GM21737 (cell line): Measurements from ENCODE around the gene SAP30BP.

Experiments
- ATAC-seq: cut with Tn5 transposase; IDR thresholded peaks from one replicate; pipeline ENCODE4 v1.9.1; 2021; ENCODE audit warnings: mild to moderate bottlenecking, moderate library complexity; ENCODE audit not compliant: unreplicated experiment

SAP30BP gene

DNA sequence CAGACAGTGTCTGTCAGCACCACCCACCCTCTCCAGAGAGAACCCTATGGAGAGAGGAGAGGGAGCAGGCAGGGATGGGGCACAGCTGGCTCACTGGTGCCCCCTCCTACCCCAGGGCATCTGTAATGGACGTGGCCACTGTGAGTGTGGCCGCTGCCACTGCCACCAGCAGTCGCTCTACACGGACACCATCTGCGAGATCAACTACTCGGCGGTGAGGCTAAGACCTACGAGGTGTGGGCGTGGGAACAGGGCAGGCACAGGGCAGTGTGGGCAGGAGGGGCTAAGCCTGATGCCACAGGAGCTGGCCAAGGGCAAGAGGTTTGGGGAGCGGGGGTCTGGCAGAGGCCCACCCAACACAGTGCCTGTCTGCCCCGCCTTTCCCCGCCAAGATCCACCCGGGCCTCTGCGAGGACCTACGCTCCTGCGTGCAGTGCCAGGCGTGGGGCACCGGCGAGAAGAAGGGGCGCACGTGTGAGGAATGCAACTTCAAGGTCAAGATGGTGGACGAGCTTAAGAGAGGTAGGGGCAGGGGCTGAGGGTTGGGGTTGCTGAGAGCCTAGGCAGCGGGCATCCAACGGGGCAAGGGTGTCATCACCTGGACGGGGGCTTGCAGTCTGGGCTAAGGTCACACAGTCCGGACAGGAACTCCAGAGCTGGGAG lies 69.2 kb downstream of the SAP30BP start:
- ATAC-seq: no peak

- no peak for ATAC-seq
These were observed 70.2 kb downstream of the SAP30BP start for GRCh38 chr17:75737133-75737962.

DNA sequence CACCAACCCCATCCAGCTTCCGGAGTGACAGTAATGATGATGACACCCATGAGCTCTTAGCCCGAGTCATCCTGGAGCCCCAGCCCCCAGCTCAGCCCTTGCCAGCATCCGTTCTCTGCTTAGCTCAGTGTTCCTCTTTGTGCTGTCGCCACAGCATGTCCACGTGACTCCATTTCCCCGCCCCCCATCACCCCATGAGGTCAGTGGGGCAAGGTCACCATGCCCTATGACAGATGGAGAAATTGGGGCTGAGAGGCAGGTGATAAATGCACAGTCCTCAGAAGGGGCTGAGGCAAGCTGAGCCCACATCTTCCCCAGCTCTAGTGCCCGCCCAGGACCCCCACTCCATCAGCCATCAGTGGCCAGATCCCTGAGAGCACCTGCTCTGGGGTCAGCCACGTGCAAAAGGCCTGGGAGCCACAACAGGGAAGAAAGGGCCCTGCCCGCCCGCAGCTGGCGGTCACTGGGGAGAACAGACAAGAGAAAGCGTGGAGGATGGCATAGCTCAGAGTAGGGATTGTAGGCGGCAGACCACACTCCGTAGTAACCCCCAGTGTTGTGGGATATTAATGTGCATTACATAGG lies 71.2 kb downstream of the SAP30BP start:
- no peak for ATAC-seq

DNA sequence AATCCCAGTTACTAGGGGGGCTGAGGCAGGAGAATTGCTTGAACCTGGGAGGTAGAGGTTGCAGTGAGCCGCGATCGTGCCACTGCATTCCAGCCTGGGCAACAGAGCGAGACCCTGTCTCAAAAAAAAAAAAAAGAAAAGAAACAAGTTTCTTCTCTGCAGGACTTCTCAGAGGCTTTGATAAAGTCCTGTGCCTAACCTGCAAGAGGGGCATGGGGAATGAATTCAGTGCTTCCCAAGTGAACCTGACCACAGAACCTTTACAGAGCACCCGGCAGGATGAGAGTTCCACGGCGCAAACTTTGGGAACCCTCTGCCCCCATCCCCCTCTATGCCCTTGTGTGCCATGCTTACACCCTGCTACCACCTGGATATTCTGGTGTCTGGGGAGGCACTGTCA lies 72.0 kb downstream of the SAP30BP start:
- ATAC-seq: no peak

DNA sequence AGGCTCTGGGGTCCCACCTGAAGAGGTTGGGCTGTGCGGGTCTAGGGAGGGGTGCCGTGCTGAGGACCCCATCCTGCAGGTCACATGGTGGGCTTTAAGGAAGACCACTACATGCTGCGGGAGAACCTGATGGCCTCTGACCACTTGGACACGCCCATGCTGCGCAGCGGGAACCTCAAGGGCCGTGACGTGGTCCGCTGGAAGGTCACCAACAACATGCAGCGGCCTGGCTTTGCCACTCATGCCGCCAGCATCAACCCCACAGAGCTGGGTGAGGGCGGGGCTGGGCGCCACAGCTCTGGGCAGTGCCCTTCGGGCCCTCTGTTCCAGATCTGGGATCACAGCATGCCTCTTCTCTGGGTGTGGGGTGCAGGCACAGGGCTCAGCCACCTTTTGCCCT lies 72.7 kb downstream of the SAP30BP start:
- no peak for ATAC-seq

- ATAC-seq: no peak
These were observed 73.1 kb downstream of the SAP30BP start for GRCh38 chr17:75740215-75740614.

DNA sequence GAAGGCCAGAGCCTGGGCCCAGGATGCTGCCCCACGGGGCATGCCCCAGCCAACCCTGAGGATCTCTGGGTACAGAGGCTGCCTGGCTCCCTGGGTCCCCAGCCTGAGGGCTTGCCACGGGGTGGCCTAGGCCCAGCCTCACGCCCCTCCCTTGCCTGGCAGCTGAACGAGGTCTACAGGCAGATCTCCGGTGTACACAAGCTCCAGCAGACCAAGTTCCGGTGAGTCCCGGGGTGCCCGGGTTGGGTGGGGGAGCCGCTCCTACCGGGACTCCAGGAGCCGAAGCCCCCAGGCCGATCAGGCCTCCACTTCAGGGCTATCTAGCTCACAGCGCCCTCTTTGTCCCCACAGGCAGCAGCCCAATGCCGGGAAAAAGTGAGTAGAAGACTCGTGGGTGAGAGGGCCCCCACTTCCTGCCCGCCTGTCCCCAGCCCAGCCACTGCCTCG lies 73.5 kb downstream of the SAP30BP start:
- no peak for ATAC-seq

GRCh38 chr17:75742337-75742736 lies 75.2 kb downstream of the SAP30BP start:
- ATAC-seq: no peak

DNA sequence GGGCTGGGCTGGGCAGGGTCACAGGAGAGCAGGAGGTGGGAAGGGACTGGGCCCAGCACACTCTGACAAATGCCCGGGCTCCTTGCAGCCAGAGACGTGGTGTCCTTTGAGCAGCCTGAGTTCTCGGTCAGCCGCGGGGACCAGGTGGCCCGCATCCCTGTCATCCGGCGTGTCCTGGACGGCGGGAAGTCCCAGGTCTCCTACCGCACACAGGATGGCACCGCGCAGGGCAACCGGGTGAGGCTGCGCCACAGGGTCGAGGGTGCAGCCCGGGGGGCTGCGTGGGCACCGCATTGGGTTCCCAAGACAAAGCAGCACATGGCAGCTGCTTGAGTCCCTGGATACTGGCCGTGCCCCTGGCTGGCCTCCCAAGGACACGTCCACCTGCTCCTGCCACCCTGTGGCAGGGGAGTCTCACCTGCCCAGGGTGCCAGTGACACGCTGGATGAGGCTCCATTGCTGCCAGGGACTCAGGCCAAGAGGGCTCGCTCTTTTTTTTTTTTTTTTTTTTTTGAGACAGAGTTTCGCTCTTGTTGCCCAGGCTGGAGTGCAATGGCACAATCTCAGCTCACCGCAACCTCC lies 76.6 kb downstream of the SAP30BP start:
- ATAC-seq: no peak

DNA sequence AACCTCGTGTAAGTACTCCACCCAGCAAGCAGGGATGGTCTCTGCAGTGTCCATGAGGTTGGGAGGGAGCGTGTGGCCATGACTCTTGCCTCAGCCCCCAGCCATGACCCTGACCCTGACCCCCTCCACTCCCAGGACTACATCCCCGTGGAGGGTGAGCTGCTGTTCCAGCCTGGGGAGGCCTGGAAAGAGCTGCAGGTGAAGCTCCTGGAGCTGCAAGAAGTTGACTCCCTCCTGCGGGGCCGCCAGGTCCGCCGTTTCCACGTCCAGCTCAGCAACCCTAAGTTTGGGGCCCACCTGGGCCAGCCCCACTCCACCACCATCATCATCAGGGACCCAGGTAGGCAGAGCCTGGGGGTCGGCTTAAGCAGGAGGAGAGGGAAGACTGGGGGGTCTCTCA lies 81.6 kb downstream of the SAP30BP start:
- ATAC-seq: no peak

DNA sequence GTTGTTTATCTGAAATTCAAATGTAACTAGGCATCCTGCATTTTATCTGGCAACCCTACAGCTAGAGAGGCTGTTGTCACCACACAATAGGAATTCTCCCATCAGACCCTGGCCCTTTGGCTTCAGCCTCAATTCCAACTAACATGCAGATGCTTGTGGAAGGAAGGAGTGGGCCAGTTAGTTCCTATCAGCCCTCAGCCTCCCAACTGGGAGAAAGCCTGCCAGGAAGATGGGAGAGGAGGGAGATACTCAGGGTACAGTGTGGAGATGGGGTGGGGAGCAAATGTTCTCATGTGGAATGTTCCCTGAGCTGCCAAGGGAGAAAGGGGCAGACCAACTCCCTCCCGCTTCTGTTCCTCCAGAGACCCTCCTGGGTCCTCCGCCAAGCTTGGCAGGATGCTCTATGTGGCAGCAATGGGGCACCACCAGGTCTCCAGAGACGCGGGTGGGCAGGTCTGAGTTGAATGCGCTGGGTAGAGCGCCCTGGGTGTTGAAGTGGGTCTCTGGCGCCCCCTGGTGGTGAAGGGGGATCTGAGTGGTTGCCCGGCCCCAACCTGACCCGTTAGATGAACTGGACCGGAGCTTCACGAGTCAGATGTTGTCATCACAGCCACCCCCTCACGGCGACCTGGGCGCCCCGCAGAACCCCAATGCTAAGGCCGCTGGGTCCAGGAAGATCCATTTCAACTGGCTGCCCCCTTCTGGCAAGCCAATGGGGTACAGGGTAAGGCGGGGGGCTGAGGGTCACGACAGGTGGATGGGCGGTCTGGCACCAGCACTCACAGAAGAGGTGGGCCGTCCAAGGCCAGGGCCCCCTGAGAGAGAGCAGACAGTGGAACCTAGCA lies 82.6 kb downstream of the SAP30BP start:
- ATAC-seq: no peak

DNA sequence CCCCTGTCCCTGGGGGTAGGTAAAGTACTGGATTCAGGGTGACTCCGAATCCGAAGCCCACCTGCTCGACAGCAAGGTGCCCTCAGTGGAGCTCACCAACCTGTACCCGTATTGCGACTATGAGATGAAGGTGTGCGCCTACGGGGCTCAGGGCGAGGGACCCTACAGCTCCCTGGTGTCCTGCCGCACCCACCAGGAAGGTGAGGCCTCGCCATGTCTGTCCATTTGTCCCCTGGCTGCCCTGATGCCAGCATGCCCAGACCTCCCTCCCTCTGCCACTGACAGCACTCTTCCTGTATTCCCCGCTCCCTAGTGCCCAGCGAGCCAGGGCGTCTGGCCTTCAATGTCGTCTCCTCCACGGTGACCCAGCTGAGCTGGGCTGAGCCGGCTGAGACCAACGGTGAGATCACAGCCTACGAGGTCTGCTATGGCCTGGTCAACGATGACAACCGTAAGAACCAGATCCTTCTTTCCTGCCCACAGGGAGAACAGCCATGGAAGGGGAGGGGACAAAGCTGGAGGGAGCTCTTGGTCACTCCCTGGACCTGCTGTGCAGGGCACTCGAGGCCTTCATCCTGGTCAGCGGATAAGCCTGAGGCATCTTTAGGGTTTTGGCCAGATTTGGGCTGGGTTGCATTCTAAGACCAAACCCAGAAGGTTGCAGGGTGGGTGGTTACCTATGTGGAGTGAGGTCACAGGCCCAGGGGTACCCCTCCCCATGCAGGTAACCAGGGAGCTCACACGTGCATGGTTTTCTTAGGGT lies 83.7 kb downstream of the SAP30BP start:
- no peak for ATAC-seq

DNA sequence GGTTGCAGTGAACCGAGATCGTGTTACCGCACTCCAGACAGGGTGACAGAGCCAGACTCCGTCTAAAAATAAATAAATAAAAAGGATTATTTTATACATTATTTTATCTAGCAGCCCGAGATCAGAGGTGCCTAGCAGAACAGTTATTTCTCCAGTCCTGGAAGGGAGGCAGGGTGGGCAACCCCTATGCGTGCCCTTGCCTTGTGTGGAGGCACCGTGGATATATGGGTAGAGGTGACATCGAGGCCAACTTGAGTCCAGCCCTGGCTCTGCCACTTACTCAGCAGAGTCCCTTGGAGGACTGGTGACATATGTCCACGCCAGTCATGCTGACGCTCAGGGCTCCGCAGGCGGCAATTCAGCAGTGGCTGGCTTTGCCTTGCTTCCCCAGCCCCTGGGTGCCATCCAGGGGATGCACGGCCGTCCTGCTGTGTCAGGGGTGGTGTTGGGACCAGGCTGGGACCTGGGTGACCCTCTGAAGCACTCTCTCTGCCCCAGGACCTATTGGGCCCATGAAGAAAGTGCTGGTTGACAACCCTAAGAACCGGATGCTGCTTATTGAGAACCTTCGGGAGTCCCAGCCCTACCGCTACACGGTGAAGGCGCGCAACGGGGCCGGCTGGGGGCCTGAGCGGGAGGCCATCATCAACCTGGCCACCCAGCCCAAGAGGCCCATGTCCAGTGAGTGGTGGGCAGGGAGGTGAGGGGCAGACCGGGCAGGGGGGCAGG lies 84.7 kb downstream of the SAP30BP start:
- no peak for ATAC-seq

DNA sequence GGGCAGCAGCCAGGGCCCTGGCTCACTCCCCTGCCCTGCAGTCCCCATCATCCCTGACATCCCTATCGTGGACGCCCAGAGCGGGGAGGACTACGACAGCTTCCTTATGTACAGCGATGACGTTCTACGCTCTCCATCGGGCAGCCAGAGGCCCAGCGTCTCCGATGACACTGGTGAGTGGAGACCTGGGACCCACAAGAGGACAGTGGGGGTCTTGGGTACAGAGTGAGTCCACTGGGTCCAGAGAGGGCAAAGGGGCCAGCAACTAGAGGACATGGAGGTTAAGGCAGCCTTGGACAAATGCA lies 85.2 kb downstream of the SAP30BP start:
- no peak for ATAC-seq

DNA sequence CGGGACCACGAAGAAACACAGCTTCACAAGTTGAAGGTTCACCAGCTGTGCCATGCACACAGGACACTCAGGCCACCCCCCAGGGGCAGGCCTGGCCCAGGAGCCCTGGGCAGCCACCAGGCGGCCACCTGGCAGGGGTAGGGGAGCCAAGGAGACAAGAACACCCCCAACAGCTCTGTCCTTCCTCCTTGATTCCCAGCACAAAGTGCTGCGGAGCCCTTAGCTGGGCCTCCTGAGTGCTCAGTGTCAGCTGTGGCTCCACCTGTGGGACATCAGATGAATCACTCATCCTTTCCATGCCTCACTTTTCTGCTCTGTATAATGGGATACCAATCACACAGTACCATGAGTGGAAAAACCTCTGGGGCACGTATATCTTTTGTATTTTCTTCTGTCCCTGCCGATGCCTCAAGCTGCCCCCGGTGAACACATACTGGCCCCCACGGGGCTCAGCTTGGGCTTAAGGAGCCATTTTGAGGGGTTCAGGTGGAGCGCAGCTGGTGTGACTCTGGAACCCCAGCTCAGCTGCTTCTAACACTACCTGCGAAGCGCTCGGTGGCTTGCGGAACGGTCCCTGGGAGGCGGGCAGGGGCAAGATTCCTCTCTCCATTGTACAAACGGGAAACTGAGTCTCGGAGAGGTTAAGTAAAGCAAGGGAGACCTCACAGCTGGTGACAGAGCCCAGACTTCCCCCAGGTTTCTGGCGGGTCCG lies 85.8 kb downstream of the SAP30BP start:
- no peak for ATAC-seq

- peak; percentile 41 for ATAC-seq
These were observed 86.6 kb downstream of the SAP30BP start for GRCh38 chr17:75753514-75754377.

DNA sequence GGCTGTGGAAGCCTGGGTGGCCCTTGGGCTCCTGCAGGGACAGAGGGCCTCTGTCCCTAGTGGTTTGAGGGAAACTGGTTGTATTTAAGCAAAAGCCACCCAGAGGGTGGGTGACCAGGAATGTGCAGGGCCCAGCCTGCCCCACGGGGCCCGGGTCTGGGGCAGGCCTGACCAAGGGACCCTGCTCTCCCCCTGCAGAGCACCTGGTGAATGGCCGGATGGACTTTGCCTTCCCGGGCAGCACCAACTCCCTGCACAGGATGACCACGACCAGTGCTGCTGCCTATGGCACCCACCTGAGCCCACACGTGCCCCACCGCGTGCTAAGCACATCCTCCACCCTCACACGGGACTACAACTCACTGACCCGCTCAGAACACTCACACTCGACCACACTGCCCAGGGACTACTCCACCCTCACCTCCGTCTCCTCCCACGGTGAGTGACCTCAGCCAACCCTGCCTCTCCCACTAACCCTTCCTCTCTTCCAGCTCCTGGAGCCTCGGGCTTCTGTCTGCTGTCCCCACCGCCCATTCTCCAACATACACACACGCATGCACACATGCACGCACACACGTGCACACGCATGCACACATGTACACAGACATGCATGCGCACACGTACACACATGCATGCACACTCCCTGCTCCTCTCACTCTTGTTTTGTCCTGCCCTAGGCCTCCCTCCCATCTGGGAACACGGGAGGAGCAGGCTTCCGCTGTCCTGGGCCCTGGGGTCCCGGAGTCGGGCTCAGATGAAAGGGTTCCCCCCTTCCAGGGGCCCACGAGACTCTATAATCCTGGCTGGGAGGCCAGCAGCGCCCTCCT lies 87.5 kb downstream of the SAP30BP start:
- no peak for ATAC-seq
